GM18526 (cell line): ENCODE results near the gene OR4Q3.
"Not testable (repeated sequence)": the region's sequence is repeated elsewhere in the genome, so short reads cannot be mapped to it uniquely, and the experiment has no call there.

Source experiments
- POLR2A ChIP-seq: IDR thresholded peaks from 3 replicates; pipeline ENCODE4 v1.6.1; 2011; ENCODE audit not compliant: insufficient read length; ENCODE audit errors: extremely low read depth

The OR4Q3 gene

GRCh38 chr14:19743256-19743655, at the start of gene OR4Q3:
Gene OR4Q3 (plus strand): TSS chr14:19743571.
- TF ChIP-seq POLR2A = no peak

GRCh38 chr14:19729359-19729758, 14.0 kb upstream of the OR4Q3 start:
- no peak for TF ChIP-seq POLR2A

GRCh38 chr14:19729763-19730162, 13.6 kb upstream of the OR4Q3 start:
- TF ChIP-seq POLR2A = no peak

GRCh38 chr14:19754172-19754571, 10.8 kb downstream of the OR4Q3 start:
- no peak for TF ChIP-seq POLR2A

- no peak for TF ChIP-seq POLR2A
Observed at GRCh38 chr14:19771895-19772430, 28.6 kb downstream of the OR4Q3 start.

- TF ChIP-seq POLR2A = not testable (repeated sequence)
Observed at GRCh38 chr14:19773204-19773603, 29.8 kb downstream of the OR4Q3 start, which contains the start of gene OR4M1. Gene OR4M1 (plus strand): TSS chr14:19773504. CDS start chr14:19780323, 6,819 bp downstream.

- TF ChIP-seq POLR2A = no peak
Observed at GRCh38 chr14:19775587-19775986, 32.2 kb downstream of the OR4Q3 start.
